ENCODE results near the gene FAM120A.

The FAM120A gene

DNA sequence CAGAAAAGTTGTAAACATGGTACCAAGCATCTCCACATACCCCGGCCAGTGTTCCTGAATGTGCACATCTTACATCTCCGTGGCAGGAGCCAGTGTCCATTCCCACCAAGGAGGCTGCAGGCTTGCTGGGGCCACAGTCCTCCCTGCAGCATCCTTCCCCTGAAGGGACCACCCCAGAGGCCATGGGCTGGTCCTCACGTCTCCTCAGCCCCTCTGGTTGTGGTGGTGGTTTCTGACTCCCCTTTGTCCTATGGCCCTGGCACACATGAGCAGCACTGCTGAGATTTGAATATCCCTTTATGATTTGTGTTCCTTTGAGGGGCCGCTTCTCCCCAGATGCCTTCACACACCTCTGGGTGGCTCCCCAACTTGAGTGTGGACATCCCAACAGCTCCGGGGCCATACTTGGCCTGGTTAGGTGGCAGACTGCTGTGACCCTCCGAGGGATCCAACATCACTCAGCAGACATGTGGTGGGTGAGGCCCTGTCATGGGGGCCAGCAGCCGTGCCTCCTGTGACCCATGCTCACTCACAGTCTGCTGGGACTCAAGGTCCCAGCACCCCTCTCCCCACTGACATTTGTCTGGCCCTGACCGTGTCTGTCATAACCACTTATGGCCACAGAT, 139.2 kb downstream of the FAM120A start:
- H3K36me3 ChIP-seq (ENCODE audit: control insufficient read depth in 1 of 2, insufficient read depth in 2 of 2, low read depth in 1 of 2, low read length in 2 of 2): peaks cover 0 to 18% of the 10 kb centered on the region in 2 experiments
- H3K9ac ChIP-seq (ENCODE audit: low read length): no peak overlapping the region
- 93% methylated on average over 7 of the region's 8 CpGs for WGBS
- H3K4me3 ChIP-seq (ENCODE audit: insufficient read depth in 1 of 2, low read depth in 1 of 2, low read length in 2 of 2): no peak overlapping the region
- no peak overlapping the region for H4K91ac ChIP-seq (ENCODE audit: low read length)
- no peak overlapping the region for H2BK5ac ChIP-seq (ENCODE audit: low read depth, low read length, poor library complexity, severe bottlenecking)
- DNase-seq: no peak
- H3K18ac ChIP-seq (ENCODE audit: low read depth in 1 of 2, low read length in 2 of 2): no peak overlapping the region
- H3K4ac ChIP-seq (ENCODE audit: low read depth in 1 of 2, low read length in 2 of 2): no peak overlapping the region
- H3K9me3 ChIP-seq (ENCODE audit: control insufficient read depth, low read length): no peaks in the 10 kb centered on the region
- H2BK120ac ChIP-seq (ENCODE audit: low read depth, low read length): no peak overlapping the region
- no peaks in the 10 kb centered on the region for H3K27me3 ChIP-seq (ENCODE audit: control insufficient read depth in 1 of 2, insufficient read depth in 1 of 2, low read length in 2 of 2)
- H2BK15ac ChIP-seq (ENCODE audit: low read depth, poor library complexity, severe bottlenecking): no peak overlapping the region
- peaks cover 28% of the 10 kb centered on the region for H3K4me1 ChIP-seq (ENCODE audit: control insufficient read depth, insufficient read depth, low read depth, low read length)
- no peak overlapping the region for H3K27ac ChIP-seq (ENCODE audit: low read length, poor library complexity, severe bottlenecking)
- no peak overlapping the region for H2BK12ac ChIP-seq (ENCODE audit: low read length in 2 of 2)
- no peak overlapping the region for H4K8ac ChIP-seq (ENCODE audit: low read length)
- peaks cover 62% of the 10 kb centered on the region for H3K79me1 ChIP-seq (replicated peaks; ENCODE audit: low read length, poor library complexity, severe bottlenecking)
- peak overlapping the region in 1 of 2 experiments; percentile 18 for H3K14ac ChIP-seq (ENCODE audit: low read length in 2 of 2)
- no peak overlapping the region for H3K4me2 ChIP-seq (ENCODE audit: low read length, poor library complexity, severe bottlenecking)
- H2AK5ac ChIP-seq (ENCODE audit: low read length, severe bottlenecking): no peak overlapping the region
- no peak overlapping the region for H2AFZ ChIP-seq (ENCODE audit: low read depth, low read length)
- no peak overlapping the region for H3K23ac ChIP-seq (ENCODE audit: low read length in 2 of 2)

DNA sequence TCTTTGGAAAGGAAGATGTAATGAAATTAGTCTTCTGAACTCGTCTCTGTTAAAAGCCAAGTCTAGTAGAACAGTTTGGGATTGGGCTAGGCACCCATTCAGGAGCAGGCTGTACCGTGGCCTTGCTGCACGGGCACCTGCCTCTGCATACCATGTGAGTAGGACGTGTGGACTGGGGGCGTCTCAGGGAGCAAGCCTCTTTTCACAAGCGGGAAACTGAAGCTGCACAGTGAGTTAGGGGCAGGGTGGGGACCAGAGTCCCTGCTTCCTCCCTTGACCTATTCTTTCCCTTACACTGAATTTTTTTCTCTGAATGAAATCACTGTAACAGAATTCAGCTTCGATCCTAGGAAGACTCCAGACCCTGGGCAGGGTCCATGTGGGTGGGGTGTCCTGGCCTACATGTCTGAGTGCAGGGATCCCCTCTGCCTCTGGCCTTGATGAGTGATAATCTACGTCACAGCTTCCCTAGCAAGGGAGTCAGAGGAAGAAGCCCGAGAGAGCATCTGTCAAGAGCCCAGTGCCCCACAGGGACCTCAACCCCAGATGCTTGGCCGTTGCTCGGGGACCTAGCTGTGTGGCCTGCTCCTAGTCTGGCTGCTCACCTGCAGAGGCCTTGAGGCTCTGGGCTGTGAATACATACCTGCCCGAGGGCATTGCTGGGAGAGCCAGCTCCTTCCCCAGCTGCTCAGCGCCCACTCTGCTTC, 140.0 kb downstream of the FAM120A start:
- Histone ChIP-seq H2AFZ (ENCODE audit: low read depth, low read length) (no peak overlapping the region), H3K14ac (ENCODE audit: low read length in 2 of 2) (no peak overlapping the region), H2AK5ac (ENCODE audit: low read length, severe bottlenecking) (peak overlapping the region; percentile 37), H3K18ac (ENCODE audit: low read depth in 1 of 2, low read length in 2 of 2) (no peak overlapping the region), H2BK120ac (ENCODE audit: low read depth, low read length) (no peak overlapping the region), H3K27ac (ENCODE audit: low read length, poor library complexity, severe bottlenecking) (no peak overlapping the region), H2BK5ac (ENCODE audit: low read depth, low read length, poor library complexity, severe bottlenecking) (no peak overlapping the region), H3K79me1 (replicated peaks; ENCODE audit: low read length, poor library complexity, severe bottlenecking) (peaks cover 61% of the 10 kb centered on the region), H3K4me2 (ENCODE audit: low read length, poor library complexity, severe bottlenecking) (no peak overlapping the region), H4K8ac (ENCODE audit: low read length) (no peak overlapping the region), H3K27me3 (ENCODE audit: control insufficient read depth in 1 of 2, insufficient read depth in 1 of 2, low read length in 2 of 2) (no peaks in the 10 kb centered on the region), H3K23ac (ENCODE audit: low read length in 2 of 2) (peak overlapping the region in 1 of 2 experiments; percentile 67), H3K4me1 (ENCODE audit: control insufficient read depth, insufficient read depth, low read depth, low read length) (peaks cover 25% of the 10 kb centered on the region), H3K9me3 (ENCODE audit: control insufficient read depth, low read length) (no peaks in the 10 kb centered on the region), H3K36me3 (ENCODE audit: control insufficient read depth in 1 of 2, insufficient read depth in 2 of 2, low read depth in 1 of 2, low read length in 2 of 2) (peaks cover 0 to 14% of the 10 kb centered on the region in 2 experiments), H2BK15ac (ENCODE audit: low read depth, poor library complexity, severe bottlenecking) (no peak overlapping the region), H2BK12ac (ENCODE audit: low read length in 2 of 2) (no peak overlapping the region), H3K4ac (ENCODE audit: low read depth in 1 of 2, low read length in 2 of 2) (peak overlapping the region in 1 of 2 experiments; percentile 13), H3K4me3 (ENCODE audit: insufficient read depth in 1 of 2, low read depth in 1 of 2, low read length in 2 of 2) (no peak overlapping the region), H4K91ac (ENCODE audit: low read length) (peak overlapping the region; percentile 3), H3K9ac (ENCODE audit: low read length) (no peak overlapping the region)
- 89% methylated on average over 11 of the region's 13 CpGs for WGBS
- DNase-seq: no peak

DNA sequence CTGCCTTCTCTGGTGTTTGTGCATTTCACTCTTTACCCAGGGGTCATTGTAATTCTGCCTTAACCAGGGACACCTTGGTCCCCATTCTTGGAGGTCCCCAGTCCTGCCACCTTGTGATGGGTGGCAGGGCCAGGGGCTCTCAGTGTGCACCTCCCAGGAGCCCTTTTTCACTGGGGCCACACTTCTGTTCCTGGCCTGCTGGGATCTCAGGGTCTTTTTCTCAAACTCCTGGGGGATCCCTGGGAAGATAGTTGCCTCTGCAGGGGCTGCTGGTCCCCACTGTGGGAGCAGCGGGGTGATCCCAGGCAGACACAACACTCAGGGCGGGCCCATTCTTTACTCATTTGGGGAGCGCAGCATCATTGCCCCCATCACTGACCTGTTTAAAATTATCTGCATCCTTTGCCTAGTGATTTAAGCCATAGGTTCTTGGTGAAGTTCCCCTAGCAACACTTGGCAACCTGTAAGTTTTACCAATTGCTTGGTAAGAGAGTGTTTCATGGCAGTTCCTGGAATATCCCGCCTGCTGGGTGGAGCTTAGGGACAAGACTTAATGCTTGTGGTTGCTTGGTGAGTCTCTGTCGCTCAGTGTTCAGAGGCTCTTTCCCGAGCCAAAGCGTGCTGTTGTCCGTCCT, 140.6 kb downstream of the FAM120A start:
- H3K36me3 ChIP-seq (ENCODE audit: control insufficient read depth in 1 of 2, insufficient read depth in 2 of 2, low read depth in 1 of 2, low read length in 2 of 2): peaks cover 0 to 10% of the 10 kb centered on the region in 2 experiments
- 94% methylated on average over 7 of the region's 8 CpGs for WGBS
- no peak overlapping the region for H3K4me3 ChIP-seq (ENCODE audit: insufficient read depth in 1 of 2, low read depth in 1 of 2, low read length in 2 of 2)
- H3K4ac ChIP-seq (ENCODE audit: low read depth in 1 of 2, low read length in 2 of 2): peak overlapping the region in 1 of 2 experiments; percentile 13
- peaks cover 56% of the 10 kb centered on the region for H3K79me1 ChIP-seq (replicated peaks; ENCODE audit: low read length, poor library complexity, severe bottlenecking)
- no peak overlapping the region for H2BK5ac ChIP-seq (ENCODE audit: low read depth, low read length, poor library complexity, severe bottlenecking)
- H3K27ac ChIP-seq (ENCODE audit: low read length, poor library complexity, severe bottlenecking): no peak overlapping the region
- H3K23ac ChIP-seq (ENCODE audit: low read length in 2 of 2): no peak overlapping the region
- H2BK120ac ChIP-seq (ENCODE audit: low read depth, low read length): no peak overlapping the region
- no peak overlapping the region for H3K9ac ChIP-seq (ENCODE audit: low read length)
- no peak overlapping the region for H3K18ac ChIP-seq (ENCODE audit: low read depth in 1 of 2, low read length in 2 of 2)
- H4K91ac ChIP-seq (ENCODE audit: low read length): peak overlapping the region; percentile 3
- no peak overlapping the region for H4K8ac ChIP-seq (ENCODE audit: low read length)
- H3K4me1 ChIP-seq (ENCODE audit: control insufficient read depth, insufficient read depth, low read depth, low read length): peaks cover 22% of the 10 kb centered on the region
- DNase-seq: no peak
- H2AK5ac ChIP-seq (ENCODE audit: low read length, severe bottlenecking): no peak overlapping the region
- H2AFZ ChIP-seq (ENCODE audit: low read depth, low read length): no peak overlapping the region
- H2BK15ac ChIP-seq (ENCODE audit: low read depth, poor library complexity, severe bottlenecking): no peak overlapping the region
- no peak overlapping the region for H3K4me2 ChIP-seq (ENCODE audit: low read length, poor library complexity, severe bottlenecking)
- H3K14ac ChIP-seq (ENCODE audit: low read length in 2 of 2): no peak overlapping the region
- no peaks in the 10 kb centered on the region for H3K9me3 ChIP-seq (ENCODE audit: control insufficient read depth, low read length)
- H2BK12ac ChIP-seq (ENCODE audit: low read length in 2 of 2): no peak overlapping the region
- H3K27me3 ChIP-seq (ENCODE audit: control insufficient read depth in 1 of 2, insufficient read depth in 1 of 2, low read length in 2 of 2): no peaks in the 10 kb centered on the region

DNA sequence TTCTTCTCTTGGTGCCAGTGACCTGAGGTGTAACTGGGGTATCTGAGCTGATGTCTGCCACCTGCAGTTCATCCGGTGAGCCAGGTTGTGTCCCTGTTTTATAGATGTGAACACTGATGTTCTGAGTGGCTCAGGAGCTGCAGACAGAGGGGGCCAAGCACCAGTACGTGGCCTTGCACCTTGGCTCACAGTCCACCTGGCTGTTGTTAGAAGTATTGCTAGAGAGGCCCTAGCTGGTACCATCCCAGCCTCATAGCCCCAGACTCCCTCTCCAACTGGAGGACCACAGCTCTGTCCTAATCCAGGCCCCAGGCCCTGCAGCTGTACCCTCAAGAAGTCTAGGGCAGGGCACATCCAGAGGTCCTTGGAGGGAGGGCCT, 141.1 kb downstream of the FAM120A start:
- Histone ChIP-seq H2BK12ac (ENCODE audit: low read length in 2 of 2) (no peak overlapping the region), H3K4me1 (ENCODE audit: control insufficient read depth, insufficient read depth, low read depth, low read length) (peaks cover 25% of the 10 kb centered on the region), H3K18ac (ENCODE audit: low read depth in 1 of 2, low read length in 2 of 2) (no peak overlapping the region), H3K9me3 (ENCODE audit: control insufficient read depth, low read length) (no peaks in the 10 kb centered on the region), H3K9ac (ENCODE audit: low read length) (peak overlapping the region; percentile 29), H3K23ac (ENCODE audit: low read length in 2 of 2) (no peak overlapping the region), H2BK15ac (ENCODE audit: low read depth, poor library complexity, severe bottlenecking) (no peak overlapping the region), H4K91ac (ENCODE audit: low read length) (no peak overlapping the region), H3K27me3 (ENCODE audit: control insufficient read depth in 1 of 2, insufficient read depth in 1 of 2, low read length in 2 of 2) (no peaks in the 10 kb centered on the region), H2BK5ac (ENCODE audit: low read depth, low read length, poor library complexity, severe bottlenecking) (no peak overlapping the region), H2AK5ac (ENCODE audit: low read length, severe bottlenecking) (no peak overlapping the region), H3K4me2 (ENCODE audit: low read length, poor library complexity, severe bottlenecking) (no peak overlapping the region), H2BK120ac (ENCODE audit: low read depth, low read length) (no peak overlapping the region), H3K36me3 (ENCODE audit: control insufficient read depth in 1 of 2, insufficient read depth in 2 of 2, low read depth in 1 of 2, low read length in 2 of 2) (peaks cover 0 to 10% of the 10 kb centered on the region in 2 experiments), H3K79me1 (replicated peaks; ENCODE audit: low read length, poor library complexity, severe bottlenecking) (peaks cover 56% of the 10 kb centered on the region), H3K14ac (ENCODE audit: low read length in 2 of 2) (no peak overlapping the region), H2AFZ (ENCODE audit: low read depth, low read length) (no peak overlapping the region), H3K27ac (ENCODE audit: low read length, poor library complexity, severe bottlenecking) (no peak overlapping the region), H3K4ac (ENCODE audit: low read depth in 1 of 2, low read length in 2 of 2) (no peak overlapping the region), H4K8ac (ENCODE audit: low read length) (no peak overlapping the region), H3K4me3 (ENCODE audit: insufficient read depth in 1 of 2, low read depth in 1 of 2, low read length in 2 of 2) (no peak overlapping the region)
- 70% methylated on average over 2 of the region's 2 CpGs for WGBS
- no peak for DNase-seq
